Measurements from ENCODE around the gene KCTD7. TPM values are rescaled to one million over a fixed set of nuclear protein-coding genes. Genes with fewer than 3 reads are reported as not detected.
"Not testable (repeated sequence)": the region's sequence is repeated elsewhere in the genome, so short reads cannot be mapped to it uniquely, and the experiment has no call there.

Gene KCTD7
- total RNA-seq, 1 experiment from 2014 or later, result 7.9 TPM

DNA sequence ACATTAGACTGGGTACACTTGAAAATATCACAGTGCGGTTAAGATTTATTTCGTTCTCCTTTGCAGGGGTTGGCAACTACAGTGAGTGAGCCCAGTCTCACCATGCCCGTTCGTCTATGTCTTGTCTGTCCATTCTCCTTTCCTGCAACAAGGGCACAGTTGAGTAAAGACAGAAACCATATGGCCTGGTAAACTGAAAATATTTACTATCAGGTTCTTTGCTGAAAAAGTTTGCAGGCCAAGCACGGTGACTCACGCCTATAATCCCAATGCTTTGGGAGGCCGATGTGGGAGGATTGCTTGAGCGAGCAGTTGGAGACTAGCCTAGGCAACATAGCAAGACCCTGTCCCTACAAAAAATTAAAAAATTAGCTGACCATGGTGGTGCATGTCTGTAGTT lies 11.4 kb upstream of the KCTD7 start:
- DNase-seq (ENCODE audit: low read depth), result peak; percentile 9

DNA sequence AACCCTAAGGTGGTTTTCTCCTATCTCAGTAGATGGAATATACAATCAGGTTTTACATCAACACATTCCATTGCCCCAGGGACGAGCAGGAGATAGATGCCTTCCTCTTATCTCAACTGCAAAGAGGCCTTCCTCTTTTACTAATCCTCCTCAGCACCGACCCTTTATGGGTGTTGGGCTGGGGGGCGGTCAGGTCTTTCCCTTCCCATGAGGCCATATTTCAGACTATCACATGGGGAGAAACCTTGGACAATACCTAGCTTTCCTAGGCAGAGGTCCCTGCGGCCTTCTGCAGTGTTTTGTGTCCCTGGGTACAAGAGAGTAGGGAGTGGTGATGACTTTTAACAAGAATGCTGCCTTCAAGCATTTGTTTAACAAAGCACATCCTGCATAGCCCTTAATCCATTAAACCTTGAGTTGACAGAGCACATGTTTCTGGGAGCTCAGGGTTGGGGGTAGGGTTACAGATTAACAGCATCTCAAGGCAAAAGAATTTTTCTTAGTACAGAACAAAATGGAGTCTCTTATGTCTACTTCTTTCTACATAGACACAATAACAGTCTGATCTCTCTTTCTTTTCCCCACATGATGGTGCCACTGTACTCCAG lies 9.2 kb upstream of the KCTD7 start:
- not testable (repeated sequence) for DNase-seq (ENCODE audit: low read depth)

DNA sequence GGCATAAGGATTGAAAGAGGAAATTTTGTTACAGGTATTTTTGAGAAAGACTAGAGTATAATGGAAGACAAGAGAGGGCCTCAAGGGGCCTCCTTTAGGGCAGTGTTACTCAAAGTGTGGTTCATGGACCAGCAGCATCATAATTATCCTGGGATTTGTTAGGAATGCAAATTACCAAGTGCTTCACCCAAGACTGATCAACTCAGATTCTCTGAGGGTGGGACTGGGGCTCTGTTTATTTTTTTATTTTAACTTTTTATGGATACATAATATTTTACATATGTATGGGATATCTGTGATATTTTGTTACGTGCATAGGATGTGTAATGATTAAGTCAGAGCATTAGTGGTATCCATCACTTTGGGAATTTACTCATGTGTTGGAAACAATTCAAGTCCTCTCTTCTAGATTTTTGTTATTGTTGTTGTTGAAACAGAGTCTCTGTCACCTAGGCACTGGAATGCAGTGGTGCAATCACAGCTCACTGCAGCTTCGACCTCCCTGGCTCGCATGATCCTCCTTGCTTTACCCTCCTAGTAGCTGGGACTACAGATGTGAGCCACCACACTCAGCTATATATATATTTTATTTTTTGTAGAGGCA lies 2.2 kb upstream of the KCTD7 start:
- no peak for DNase-seq (ENCODE audit: low read depth)

DNA sequence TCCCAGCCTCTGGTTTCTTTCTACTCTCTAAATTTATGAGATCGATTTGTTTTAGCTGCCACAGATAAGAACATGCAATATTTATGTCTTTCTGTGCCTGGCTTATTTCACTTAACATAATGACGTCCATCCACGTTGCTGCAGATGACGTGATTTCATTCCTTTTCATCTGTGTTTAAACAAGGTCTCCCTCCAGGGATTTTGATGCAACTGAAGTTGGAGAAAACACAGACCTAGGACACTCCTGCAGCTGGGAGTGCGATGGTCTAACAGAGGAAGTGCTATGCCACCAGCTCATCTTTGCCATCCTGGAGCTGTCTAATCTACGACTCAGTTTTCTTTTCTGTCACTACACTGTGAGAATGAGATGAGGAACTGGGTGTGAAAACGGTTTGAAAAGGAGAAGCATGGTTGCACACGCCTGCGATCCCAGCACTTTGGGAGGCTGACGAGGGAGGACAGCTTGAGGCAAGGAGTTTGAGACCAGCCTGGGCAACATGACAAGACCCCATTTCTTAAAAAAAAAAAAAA lies 1.5 kb upstream of the KCTD7 start:
- DNase-seq (ENCODE audit: low read depth), result no peak

- DNase-seq (ENCODE audit: low read depth), result no peak
Observed at GRCh38 chr7:66627881-66628360, 760 bp upstream of the KCTD7 start.

GRCh38 chr7:66629222-66630062 lies 761 bp downstream of the KCTD7 start:
- peak; percentile 5 for DNase-seq (ENCODE audit: low read depth)

- DNase-seq (ENCODE audit: low read depth), result peak; percentile 16
Observed at GRCh38 chr7:66630531-66630930, 1.9 kb downstream of the KCTD7 start.

DNA sequence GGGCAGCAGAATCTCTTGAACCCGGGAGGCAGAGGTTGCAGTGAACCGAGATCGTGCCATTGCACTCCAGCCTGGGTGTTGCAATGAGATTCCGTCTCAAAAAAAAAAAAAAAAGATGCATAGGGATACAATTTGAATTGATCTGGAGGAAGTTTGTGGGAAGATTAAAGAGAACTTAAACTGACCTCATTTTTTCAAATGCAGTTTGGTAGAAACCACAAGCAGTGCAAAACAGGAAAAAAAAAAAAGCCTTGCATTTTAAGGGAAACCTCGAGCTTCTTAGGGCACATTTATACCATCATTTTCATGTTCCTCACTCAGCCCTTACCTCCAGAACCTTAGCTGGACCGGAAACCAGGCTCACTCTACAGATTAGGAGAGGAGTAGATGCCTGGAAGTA lies 2.8 kb downstream of the KCTD7 start:
- peak; percentile 21 for DNase-seq (ENCODE audit: low read depth)

GRCh38 chr7:66634816-66635215 lies 6.1 kb downstream of the KCTD7 start:
- no peak for DNase-seq (ENCODE audit: low read depth)

- not testable (repeated sequence) for DNase-seq (ENCODE audit: low read depth)
Observed at GRCh38 chr7:66635322-66635981, 6.8 kb downstream of the KCTD7 start.

DNA sequence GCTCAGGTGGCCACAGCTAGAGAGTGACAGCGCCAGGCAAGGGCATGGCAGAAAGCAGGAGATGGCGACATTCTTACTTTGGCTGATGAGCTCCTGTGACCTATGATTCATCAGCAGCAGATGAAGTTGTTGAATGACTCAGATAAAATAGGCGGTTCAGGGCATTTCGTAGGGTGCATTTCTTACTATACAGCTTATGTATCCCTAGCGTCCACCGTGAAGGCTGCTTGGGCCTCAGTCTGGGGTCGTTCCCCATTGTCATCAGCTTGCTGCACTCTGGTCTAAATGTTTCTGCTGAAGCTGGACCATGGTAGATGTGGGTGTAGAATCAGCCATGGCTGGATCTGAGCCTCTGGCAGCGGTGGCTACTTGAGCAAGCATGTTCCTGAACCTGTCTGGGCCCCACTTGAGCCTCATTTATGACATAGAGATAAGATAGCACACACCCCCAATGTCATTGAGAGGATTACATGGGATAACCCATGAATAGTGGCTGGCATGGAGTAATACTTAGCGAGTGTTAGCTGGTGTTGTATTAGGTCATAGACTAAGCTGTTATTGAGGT lies 7.4 kb downstream of the KCTD7 start:
- DNase-seq (ENCODE audit: low read depth), result peak; percentile 86

DNA sequence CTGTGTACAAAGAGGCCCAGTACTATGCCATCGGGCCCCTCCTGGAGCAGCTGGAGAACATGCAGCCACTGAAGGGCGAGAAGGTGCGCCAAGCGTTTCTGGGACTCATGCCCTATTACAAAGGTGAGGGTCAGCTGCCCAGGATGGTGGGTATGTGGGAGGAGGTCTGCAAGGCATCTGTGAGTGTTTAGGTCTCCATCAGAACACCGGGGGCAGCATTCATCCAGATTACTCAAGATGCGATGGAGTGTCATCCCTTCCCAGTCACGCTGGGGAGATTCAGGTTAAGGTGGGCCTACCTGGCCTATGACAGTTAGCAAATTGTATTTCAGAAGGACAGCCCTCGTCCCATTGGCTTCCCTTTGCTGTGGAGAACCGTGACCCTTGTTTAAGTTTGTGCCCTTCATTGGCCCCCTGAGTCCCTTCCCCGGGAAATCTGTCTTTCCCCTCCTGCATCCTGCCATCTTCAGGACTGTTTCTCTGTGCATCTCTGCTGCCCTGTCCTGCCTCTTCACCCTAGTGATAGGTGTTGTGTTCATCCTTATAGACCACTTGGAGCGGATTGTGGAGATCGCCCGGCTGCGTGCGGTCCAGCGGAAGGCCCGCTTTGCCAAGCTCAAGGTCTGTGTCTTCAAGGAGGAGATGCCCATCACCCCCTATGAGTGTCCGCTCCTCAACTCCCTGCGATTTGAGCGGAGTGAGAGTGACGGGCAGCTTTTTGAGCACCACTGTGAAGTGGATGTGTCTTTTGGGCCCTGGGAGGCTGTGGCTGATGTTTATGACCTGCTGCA lies 9.8 kb downstream of the KCTD7 start:
- no peak for DNase-seq (ENCODE audit: low read depth)

- no peak for DNase-seq (ENCODE audit: low read depth)
Observed at GRCh38 chr7:66639773-66640172, 11.1 kb downstream of the KCTD7 start.

DNA sequence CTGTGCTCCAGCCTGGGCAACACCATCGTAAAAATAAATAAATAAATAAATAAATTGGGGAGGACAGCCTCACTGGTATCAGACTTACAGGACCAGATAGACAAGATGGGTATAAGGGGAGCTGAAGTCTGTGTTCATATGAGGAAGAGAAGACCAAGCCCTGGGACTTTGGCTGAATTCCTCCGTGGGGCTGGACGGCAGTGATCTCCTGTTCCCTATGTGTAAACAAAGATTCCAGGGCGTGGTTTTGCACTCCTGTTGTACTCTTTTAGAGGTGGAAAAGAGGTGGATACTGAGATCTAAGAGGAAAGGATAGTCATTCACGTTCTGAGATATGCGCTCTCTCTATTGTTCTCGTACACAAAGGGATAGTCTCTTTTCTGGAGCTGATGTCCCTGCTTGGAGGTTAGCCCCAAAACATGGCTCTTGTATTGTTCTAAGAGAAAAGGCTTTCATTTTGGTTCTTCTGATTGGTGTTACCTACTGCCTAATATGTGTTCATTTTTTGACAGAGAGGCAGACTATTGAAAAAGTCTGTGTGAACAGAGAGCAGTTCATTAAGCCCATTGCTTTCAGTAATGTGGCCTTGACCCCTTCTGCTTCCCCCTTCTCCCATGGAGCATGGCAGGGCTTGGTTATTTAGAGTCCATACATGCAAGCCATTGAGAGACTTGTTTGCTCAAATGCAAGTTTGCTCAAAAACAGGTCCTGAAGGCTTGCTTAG lies 12.3 kb downstream of the KCTD7 start:
- no peak for DNase-seq (ENCODE audit: low read depth)

DNA sequence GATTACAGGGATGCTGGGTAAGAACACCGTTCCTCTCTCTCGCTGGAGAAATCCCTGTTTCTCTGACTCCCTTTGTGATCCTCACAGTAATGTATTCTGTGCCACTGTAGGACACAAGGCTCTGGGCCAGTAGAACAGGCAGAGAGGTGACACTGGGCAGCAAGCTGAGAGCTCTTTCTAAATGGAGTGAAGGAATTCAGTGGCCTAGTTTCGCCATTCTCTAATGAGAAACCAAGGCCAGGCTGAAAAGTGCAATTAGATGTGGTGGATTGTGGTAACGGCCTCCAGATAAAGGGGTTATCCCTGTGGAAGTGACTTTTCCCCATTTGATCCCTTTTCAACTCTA lies 12.8 kb downstream of the KCTD7 start:
- DNase-seq (ENCODE audit: low read depth), result no peak

DNA sequence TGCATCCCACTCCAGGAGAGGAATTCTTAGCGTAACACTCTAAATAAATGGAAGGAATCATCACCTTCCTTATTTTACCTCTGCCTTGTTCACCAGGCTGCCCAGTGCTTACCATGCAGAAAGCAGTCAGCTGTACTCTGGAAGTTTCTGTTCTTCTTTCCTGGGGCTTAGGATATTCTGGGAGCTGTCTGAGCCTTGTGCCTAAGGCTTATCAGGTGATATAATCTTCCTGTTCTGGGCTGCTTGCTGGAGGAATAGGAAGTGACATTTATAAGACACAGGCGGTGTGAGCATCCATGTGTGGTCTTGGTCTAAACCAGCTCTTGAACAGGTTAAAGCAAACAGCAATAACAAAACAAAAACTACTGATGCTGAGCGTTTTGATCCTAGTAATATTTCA lies 13.5 kb downstream of the KCTD7 start:
- no peak for DNase-seq (ENCODE audit: low read depth)

DNA sequence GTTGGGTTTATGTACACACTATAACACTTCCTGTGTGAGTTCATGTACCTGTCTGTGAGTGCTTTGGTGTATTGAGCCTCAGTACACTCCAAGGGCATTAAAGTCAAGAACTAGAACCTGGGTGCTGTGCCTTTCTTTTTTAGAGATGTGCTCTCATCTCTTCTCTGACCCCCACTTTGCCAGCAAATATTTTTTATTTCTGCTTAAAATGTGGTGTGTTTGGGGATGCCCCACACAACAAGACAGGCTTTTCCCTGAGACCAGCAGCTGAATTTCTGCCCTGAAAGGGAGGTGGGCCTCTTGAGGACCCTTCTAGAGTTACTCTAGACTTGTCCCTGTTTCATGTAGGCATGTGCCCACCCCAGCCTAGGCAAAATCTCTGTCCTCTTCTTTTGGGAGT lies 14.3 kb downstream of the KCTD7 start:
- no peak for DNase-seq (ENCODE audit: low read depth)

DNA sequence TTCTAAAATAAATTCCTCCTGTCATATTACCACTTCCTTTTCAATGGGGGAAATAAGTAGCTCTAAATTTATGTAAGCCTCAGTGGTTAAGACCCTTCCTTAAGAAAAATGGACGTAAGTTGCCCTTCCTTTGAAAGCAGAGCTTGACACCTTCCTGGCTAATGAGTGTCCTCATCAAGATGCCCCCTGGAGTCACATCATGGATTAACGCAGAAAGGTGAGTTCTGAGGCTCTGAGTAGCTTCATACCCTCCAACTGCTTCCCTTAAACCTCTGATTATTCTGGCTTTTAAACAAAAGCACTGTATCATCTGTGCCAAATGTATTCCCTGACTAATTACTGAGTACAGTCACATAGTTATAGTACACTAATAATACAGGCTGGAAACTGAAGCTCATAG lies 14.7 kb downstream of the KCTD7 start:
- DNase-seq (ENCODE audit: low read depth), result no peak

GRCh38 chr7:66651026-66651425 lies 22.3 kb downstream of the KCTD7 start:
- DNase-seq (ENCODE audit: low read depth), result not testable (repeated sequence)

DNA sequence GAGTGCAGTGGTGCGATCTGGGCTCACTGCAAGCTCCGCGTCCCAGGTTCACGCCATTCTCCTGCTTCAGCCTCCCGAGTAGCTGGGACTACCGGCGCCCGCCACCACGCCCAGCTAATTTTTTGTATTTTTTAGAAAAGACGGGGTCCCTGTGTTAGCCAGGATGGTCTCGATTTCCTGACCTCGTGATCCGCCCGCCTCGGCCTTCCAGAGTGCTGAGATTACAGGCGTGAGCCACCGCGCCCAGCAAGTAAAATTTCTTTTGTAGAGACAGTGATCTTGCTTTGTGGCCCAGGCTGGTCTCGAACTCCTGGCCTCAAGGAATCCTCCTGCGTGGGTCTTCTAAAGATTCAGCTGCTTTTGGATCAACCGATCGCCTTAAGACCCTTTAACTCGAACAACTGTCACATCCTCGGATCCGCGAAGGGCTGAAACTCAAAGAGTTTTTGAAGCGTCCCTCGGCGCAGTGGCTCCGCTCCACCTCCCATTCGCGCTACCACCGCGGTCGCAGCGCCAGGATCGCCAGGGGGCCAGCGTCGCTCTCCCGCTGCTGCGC lies 25.1 kb downstream of the KCTD7 start:
- DNase-seq (ENCODE audit: low read depth), result not testable (repeated sequence)
